Neutrophil (primary cell): ENCODE results near the gene TNIP1.

Experiments used
- H3K27ac ChIP-seq: fragments of 200-600 bp; sonication (generic); 2 replicates; pipeline ENCODE4 v1.5.1; 2016; ENCODE audit warnings: mild to moderate bottlenecking, moderate library complexity
- H3K27me3 ChIP-seq: fragments of 200-600 bp; sonication (generic); 2 replicates; pipeline ENCODE4 v1.6.0; 2016; ENCODE audit warnings: mild to moderate bottlenecking
- H3K36me3 ChIP-seq: fragments of 200-600 bp; sonication (generic); 2 replicates; pipeline ENCODE4 v1.5.1; 2017
- H3K4me1 ChIP-seq, 2 experiments: fragments of 200-600 bp in 1 of 2; sonication (generic) in 1 of 2; 1 replicate in 1 of 2; 2 replicates in 1 of 2; pipeline versions ENCODE4 v1.5.1 to v1.6.1; 2013 to 2016; ENCODE audit warnings: low read depth in 1 of 2, low read length in 1 of 2, mild to moderate bottlenecking in 1 of 2, moderate library complexity in 1 of 2; ENCODE audit not compliant: control insufficient read depth in 1 of 2, insufficient read depth in 1 of 2
- H3K4me3 ChIP-seq, 2 experiments: fragments of 200-600 bp in 1 of 2; sonication (generic) in 1 of 2; 1 replicate in 1 of 2; 2 replicates in 1 of 2; pipeline ENCODE4 v1.5.1; 2013 to 2016; ENCODE audit warnings: low read depth in 1 of 2, low read length in 1 of 2, mild to moderate bottlenecking in 1 of 2, moderate library complexity in 1 of 2
- H3K9me3 ChIP-seq: fragments of 200-600 bp; sonication (generic); 2 replicates; pipeline ENCODE4 v1.5.1; 2016
- CTCF ChIP-seq: fragments of 200-600 bp; sonication (generic); IDR thresholded peaks from 2 replicates; pipeline ENCODE4 v1.5.1; 2016; ENCODE audit warnings: antibody characterized with exemption

TNIP1 gene

DNA sequence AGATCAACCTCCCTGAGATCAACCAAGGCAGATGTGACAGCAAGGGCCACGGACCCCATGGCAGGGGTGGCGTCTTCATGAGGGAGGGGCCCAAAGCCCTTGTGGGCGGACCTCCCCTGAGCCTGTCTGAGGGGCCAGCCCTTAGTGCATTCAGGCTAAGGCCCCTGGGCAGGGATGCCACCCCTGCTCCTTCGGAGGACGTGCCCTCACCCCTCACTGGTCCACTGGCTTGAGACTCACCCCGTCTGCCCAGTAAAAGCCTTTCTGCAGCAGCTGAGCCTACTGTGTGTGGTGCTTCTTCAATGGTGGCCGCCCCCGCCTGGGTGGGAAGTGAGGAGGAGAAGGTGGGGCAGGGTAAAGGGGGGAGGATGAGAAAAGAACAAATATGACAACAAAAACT lies 52.1 kb downstream of the TNIP1 start:
- TF ChIP-seq CTCF, result no peak
- H3K9me3 ChIP-seq, result no peaks in the 10 kb centered on the region
- H3K4me1 ChIP-seq, result peaks cover 12 to 15% of the 10 kb centered on the region in 2 experiments
- no peaks in the 10 kb centered on the region for H3K27me3 ChIP-seq
- no peak overlapping the region for H3K27ac ChIP-seq
- peaks cover 91% of the 10 kb centered on the region for H3K36me3 ChIP-seq
- H3K4me3 ChIP-seq, result no peak overlapping the region

DNA sequence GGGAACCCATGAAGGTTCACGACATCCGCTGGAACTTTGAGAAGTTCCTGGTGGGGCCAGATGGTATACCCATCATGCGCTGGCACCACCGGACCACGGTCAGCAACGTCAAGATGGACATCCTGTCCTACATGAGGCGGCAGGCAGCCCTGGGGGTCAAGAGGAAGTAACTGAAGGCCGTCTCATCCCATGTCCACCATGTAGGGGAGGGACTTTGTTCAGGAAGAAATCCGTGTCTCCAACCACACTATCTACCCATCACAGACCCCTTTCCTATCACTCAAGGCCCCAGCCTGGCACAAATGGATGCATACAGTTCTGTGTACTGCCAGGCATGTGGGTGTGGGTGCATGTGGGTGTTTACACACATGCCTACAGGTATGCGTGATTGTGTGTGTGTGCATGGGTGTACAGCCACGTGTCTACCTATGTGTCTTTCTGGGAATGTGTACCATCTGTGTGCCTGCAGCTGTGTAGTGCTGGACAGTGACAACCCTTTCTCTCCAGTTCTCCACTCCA lies 52.8 kb downstream of the TNIP1 start:
- no peak for TF ChIP-seq CTCF
- Histone ChIP-seq H3K27ac (no peak overlapping the region), H3K27me3 (no peaks in the 10 kb centered on the region), H3K36me3 (peaks cover 84% of the 10 kb centered on the region), H3K4me3 (no peak overlapping the region), H3K9me3 (no peaks in the 10 kb centered on the region), H3K4me1 (peaks cover 19 to 21% of the 10 kb centered on the region in 2 experiments)

- peaks cover 79% of the 10 kb centered on the region for H3K36me3 ChIP-seq
- peak overlapping the region; percentile 58 for H3K27ac ChIP-seq
- H3K9me3 ChIP-seq, result no peaks in the 10 kb centered on the region
- H3K4me1 ChIP-seq, result peaks cover 19 to 26% of the 10 kb centered on the region in 2 experiments
- no peaks in the 10 kb centered on the region for H3K27me3 ChIP-seq
- no peak overlapping the region for H3K4me3 ChIP-seq
- no peak for TF ChIP-seq CTCF
Observed at GRCh38 chr5:151026679-151027078, 54.2 kb downstream of the TNIP1 start.

GRCh38 chr5:151026088-151026487 lies 54.7 kb downstream of the TNIP1 start:
- no peak for TF ChIP-seq CTCF
- H3K4me3 ChIP-seq, result no peak overlapping the region
- H3K36me3 ChIP-seq, result peaks cover 75% of the 10 kb centered on the region

DNA sequence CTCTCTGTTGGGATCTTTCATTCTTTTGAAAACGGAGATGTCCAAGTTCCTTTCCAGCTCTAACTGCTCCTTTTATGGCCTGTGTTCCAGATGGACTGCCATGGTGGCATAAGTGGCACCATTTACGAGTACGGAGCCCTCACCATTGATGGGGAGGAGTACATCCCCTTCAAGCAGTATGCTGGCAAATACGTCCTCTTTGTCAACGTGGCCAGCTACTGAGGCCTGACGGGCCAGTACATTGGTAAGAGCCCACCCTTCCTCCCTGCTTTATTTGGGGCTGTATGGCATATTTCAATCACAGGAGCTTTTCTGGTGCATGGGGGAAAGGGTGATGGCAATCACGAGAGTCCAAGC lies 55.6 kb downstream of the TNIP1 start:
- Histone ChIP-seq H3K36me3 (peaks cover 67% of the 10 kb centered on the region), H3K27me3 (no peaks in the 10 kb centered on the region), H3K4me3 (no peak overlapping the region), H3K9me3 (no peaks in the 10 kb centered on the region), H3K4me1 (peaks cover 28 to 34% of the 10 kb centered on the region in 2 experiments), H3K27ac (peak overlapping the region; percentile 58)
- TF ChIP-seq CTCF, result no peak

More at GRCh38 chr5:151026088-151026487, 54.7 kb downstream of the TNIP1 start:
- no peaks in the 10 kb centered on the region for H3K27me3 ChIP-seq
- no peaks in the 10 kb centered on the region for H3K9me3 ChIP-seq
- H3K4me1 ChIP-seq, result peaks cover 20 to 27% of the 10 kb centered on the region in 2 experiments
- H3K27ac ChIP-seq, result peak overlapping the region; percentile 58
